Central memory CD4-positive, alpha-beta T cell (primary cell): ENCODE data around the gene PIN1.

Source experiments
- DNase-seq: peaks from one replicate; pipeline ENCODE4 v3.0.0; 2022

Gene PIN1

GRCh38 chr19:9891609-9892373 is 56.7 kb downstream of the PIN1 start:
- DNase-seq: no peak
